GM03348 (cell line): ENCODE measurements around the gene ELOVL3.
"Not testable (repeated sequence)": the region's sequence is repeated elsewhere in the genome, so short reads cannot be mapped to it uniquely, and the experiment has no call there.

Experiments used
- DNase-seq: peaks from one replicate; pipeline ENCODE4 v3.0.0; 2012; ENCODE audit warnings: low spot score

The ELOVL3 gene

DNA sequence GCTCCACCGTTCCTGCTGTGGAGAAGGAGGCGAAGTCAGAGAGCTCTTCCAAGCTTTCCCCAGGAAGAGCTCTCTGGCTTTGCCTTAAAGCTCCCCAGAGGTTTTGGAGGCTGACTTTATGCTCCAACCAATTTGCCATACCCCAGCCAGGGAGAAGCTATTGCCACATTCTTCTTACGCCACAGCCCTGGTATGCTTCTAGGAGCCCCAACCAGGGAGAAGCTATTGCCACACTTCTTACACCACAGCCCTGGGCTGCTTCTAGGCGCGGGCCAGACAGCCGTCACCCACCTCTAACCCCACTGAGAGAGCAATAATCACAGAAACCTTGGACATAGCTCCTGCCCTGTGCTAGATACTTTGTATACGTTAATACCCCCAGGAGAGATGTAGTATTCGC lies 951 bp downstream of the ELOVL3 start:
- DNase-seq = peak; percentile 89

DNA sequence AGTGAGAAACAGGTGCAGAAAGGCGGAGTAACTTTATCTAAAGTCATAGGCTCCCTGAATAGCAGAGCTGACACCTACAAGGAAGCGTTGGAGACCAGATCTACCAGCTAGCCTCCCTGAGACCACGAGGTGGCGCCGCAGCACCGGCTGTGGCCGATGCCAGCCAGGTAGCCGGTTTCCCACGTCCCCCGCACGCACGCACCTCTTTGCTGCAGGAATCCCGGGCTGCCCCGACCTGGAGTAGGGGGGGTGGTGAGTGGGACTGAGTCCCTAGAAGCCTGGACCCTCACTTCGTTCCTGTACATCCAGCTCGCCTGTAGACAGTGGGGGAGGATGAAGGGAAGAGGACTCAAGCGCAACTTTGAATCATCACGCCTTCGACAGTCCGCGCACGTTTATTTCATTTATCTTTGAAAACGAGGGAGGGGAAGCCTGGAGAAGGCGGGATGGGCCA lies 3.7 kb downstream of the ELOVL3 start:
- DNase-seq = peak; percentile 85

DNA sequence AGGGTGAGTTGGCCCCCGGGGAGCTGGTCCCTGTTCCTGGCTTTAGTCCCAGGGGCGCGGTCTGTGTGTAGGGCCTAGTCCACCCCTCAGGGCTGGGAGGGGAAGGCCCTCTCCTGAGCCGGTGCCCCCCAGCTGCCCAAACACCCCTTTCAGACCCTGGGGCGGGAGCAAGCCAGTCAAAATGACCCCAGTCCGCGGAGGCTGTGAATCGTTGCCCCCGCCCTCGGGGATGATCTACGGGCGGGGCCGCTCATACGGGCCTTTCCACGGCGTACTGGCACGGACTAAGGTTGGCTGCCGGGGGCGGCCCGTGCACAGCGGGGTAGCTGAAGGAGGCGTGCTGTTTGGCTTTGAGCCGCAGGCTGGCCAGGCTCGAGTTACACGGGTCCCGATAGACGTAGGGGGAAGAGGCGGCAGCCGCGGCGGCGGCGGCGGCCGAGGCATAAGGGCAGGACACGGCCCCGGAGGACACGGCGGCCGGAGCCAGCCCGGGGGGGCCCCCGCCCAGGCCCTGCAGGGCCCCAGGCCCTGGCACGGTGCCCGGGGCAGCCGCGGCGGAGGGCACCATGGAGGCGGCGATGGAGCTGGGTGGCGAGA lies 4.3 kb downstream of the ELOVL3 start:
- DNase-seq = peak; percentile 43

DNA sequence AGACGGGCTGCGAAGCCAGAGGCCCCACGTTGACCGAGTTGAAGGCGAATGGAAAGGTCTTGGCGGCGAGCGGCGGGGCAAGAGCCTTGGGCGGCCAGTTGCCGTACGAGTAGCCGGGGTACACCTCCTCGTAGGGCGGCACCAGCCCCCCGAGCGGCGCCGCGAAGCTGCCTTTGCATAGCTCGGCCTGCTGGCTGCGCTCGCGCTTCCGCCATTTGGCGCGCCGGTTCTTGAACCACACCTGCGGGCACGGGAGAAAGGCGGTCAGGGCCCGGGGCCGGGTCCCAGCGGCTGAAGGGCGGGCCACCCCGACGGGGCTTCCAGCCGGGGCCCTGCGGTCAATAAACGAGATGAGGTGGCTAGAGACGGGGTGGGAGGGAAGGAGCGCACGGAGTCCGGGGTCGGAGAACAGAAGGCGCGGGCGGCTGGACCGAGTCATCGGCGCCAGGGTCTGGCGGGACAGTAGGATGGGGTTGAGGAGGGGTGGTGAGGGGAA lies 4.8 kb downstream of the ELOVL3 start:
- DNase-seq = peak; percentile 20

DNA sequence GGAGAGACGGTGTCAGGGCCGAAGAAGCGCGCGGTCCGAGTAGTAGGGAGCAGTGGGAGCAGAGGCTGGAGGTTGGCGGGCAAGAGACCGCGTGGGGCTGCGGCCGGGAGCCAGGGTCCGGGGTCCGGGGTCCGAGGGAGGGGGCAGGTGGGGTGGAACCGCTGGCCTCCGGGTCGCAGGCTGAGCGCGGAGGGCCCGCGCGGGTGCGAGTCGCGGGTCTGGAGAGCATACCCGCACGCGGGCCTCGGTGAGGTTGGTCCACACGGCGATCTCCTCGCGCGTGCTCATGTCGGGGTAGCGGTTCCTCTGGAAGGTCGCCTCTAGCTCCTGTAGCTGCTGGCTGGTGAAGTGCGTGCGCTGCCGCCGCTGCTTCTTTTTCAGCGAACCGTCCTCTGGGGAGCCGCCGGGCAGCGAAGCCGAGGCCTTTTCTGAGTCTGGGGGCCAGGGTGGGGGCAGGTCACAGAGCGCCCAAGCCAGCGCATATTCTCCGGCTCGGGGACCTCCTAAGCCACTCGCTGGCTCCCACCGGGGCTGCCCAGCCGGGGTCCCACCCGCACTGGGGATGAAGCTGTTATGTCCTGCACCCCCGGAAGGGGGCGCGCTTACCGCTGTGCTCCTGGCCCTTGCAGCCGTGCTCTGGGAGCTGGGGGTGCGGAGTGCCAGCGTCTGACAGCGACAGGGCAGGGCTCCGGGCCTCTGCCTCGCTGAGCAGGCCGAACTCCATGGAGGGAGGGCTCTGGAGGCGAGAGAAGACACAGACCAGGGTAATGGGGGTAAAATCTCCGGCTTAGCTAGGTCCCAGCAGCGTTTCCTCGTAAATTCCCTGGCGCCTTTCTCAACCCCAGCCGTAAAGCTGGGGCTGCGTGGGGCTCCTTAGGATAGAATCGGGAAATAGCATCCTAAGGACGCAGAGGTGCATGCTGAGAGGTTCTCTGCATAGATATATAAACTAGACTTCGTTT lies 5.5 kb downstream of the ELOVL3 start:
- peak; percentile 77 for DNase-seq

DNA sequence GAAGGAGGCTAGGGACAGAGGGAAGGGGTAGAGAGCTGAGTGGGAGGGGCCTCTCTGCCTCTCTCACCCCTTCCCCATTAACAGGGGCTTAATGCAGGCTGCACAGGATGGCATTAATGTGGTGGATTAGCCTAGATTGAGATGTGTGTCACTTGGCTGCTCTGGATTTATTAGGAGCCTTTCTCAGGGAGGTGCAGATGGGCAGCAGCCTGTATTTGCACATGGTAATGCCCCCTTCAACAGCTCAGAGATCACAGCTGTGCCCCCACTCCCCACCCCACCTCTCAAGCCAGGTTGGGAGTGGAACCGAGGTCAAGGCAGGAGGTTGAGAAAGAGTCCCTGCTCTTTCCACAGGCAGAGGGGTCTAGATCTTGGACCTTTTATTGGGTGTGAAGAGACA lies 7.9 kb downstream of the ELOVL3 start:
- DNase-seq = no peak

DNA sequence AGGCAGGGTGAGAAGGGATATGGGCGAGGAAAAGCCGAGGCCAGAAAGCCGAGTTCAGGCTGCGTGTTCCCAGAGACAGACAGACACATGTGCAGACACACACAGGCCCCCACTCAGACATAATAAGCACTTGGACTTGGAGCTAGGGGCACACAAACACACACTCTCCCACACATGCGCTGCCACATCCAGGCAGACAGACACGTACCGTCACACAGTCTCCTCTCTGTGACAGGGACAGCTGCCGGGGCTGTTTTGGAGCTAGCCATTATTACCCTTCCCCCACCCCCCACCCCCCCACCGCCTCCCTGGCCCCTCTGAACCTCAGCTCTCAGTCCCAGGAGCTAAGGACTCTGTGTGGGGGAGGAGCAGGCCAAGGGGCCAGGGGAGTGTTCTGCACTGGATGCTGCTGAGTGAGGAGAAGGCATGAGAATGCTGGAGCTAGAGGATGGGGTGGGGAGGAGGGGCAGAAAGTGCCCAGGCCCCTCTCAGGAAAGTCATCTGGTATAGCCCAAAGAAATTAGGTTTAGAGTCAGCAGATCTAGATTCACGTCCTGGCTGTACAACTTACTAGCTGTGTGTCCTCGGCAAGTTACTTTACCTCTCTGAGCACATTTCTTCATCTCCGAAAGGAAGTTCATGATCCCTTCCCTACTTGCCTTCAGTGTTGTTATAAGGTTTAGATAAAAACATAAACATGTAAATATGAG lies 8.9 kb downstream of the ELOVL3 start:
- no peak for DNase-seq

DNA sequence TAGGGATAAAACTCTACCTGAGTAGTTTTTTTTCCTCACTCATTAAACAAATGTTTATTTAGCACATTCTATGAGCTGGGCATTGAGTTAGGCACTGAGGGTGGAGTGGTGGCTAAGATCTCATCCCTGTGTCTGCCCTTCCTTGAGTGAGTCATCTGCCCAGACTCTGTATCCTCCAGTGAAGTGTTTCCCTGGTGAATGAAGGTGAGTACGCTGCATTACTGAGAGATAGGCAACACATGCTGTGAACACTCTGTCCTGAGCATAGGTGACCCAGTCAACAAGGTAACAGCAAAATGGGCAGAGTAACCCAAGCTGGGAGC lies 9.5 kb downstream of the ELOVL3 start:
- peak; percentile 11 for DNase-seq

DNA sequence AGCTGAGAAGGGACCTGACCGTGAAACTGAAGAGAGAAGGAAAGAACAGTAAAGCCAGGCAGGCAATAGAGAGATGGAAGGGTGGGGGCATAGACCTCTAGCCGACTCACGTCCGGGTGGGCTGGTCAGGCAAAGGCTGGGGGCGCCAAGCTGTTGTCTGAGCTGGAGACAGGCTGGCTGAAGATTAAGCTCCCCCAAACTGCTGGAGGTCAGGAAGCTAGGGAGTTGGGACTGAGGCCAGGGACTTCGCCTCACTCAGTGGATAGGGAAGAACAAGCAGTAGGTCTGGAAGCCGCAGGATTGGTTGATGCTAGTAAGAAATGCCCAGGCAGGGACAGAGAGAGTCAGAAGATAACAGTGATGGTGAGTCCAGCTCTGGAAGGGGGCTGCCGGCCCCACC lies 9.9 kb downstream of the ELOVL3 start:
- no peak for DNase-seq

DNA sequence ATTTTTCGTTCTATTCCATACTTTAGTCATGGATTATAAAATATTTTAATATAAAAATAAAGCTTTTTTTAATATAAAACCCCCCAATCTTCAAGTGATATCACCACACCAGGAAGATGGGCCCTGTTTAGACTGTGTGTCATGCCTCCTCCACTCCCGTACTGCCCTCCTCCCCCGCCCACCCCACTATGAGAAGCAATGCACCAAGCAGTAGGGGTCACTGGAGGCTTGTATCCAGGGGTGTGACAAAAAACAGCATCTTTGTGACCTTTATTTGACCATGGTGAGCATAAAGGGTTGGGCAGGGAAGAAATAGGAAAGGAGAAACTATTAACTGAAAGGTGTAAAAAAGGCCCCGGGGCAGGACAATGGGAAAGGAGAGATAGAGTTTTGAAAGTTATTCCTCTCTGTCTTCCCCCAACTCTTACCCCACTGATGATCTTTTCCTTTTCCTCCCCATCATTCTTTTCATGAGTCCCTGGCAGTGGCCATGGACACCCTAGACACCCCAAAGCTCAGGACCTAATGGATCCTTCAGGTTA lies 11.7 kb downstream of the ELOVL3 start:
- DNase-seq = no peak

DNA sequence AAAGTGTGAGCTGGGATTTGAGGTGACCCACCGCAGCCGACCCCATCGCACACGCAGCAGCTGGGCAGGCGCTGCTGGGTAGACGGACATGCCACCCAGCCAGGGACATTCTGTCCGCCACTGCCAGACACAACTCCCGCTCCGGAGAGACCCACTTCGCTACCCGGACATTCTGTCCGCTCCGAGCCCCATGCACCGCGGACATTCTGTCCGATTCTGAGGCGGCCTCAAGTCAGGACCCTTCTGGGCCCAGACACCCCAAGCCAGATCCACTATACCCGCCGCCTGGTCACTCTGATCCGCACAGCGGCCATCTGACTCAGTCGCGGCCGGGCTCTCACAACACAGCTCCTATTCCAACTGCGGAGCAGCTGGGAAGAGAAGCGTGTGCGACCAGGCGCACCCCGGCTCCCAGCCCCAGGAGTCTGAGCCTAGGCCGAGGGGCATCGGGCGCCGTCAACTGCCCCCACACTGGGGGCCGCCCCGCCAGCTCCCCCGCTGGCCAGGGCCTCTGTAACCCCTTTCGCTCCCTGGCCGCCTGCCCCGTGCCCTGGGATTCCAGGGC lies 14.4 kb downstream of the ELOVL3 start:
- DNase-seq = peak; percentile 19

DNA sequence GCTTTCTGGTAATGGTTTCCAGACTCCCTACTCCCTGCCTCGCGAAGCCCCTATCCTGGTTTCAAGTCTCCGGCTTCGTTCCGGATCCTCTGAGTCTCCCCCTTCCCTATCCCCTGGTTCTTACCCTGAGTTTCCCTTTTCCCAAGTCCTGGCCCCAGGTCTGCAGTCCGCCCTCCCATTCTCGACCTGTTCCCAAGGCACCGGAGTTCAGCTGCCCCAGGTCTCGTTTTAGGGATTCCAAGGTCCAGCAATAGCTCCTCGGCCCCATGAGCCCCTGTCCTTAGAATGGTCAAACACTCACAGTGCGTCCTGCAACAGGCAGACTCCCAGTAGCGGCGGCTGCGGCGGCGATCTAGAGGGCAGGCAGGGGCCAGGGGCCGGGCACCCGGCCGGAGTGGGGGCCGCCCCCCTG lies 14.9 kb downstream of the ELOVL3 start:
- no peak for DNase-seq

DNA sequence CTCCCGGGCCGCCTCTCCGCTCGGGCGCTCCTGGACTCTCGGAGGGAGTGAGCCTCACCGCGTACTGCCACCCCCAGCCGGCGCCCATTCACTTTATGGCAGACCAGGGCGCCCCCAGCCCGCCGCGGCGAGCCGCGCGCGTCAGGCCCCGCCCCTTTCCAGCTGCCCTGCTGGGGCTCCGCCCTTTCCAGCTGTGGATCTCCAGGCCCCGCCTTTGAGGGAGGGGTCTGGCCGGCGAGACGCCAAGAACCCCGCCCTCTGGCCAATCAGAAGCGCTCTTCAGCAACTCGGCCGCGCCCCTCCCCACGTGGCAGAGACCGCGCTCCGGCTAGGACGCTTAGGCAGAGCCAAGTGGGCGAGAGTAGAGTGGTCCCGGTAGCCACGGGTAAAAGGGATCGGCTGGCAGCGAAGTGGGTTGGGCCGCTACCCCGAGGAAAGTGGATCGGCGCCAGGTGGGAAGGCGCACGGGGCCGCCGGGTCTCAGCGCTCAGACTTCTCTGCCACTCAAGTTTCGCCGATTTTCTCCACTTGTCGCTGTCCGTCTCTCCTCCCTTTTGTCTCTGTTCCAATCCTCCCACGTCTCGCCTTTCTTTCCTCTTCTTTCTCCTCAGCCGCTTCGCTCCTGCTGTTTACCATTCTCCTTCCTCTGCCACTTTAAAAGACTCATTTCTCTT lies 15.5 kb downstream of the ELOVL3 start, which contains the start of gene PITX3:
PITX3 (minus strand) TSS at position 69 of the 674 bp plus-strand sequence. CDS start 9,432 bp downstream, outside the sequence.
- peak; percentile 97 for DNase-seq

DNA sequence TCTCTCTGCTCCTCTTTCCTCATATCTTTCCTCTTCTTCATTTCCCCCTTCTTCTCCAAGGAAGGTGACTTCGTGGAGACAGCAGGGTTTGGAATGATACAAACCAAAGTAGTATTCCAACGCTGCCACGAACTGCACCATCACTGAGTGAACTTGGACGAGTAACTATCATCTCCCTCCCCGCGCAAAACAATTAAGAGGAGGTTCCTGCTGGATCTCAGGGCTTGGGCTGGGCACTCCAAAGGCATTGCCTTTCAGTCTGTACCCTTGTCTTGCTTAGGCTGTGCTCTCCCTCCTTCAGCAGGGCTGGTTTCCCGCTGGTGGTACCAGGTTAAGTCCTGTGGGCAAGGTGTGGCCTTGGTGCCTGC lies 16.0 kb downstream of the ELOVL3 start:
- DNase-seq = peak; percentile 6

DNA sequence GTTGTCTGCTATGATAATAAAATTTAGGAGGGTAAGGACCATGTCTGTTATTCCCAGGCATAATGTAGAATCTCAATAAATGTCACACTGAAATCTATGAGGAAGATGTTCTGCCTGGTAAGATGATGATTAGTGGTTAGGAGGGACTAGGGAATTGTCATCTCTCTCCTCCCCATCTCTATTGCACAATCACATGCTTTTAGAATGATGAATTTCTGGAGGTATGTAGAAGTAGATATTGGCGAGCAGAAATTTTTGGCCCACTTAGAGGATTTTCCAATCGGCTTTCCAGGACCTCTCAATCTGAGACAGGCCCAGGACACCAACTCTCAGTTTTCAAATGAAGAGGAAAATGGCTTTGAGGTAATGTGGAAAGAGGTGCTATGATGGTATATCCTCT lies 17.2 kb downstream of the ELOVL3 start:
- DNase-seq = peak; percentile 87

DNA sequence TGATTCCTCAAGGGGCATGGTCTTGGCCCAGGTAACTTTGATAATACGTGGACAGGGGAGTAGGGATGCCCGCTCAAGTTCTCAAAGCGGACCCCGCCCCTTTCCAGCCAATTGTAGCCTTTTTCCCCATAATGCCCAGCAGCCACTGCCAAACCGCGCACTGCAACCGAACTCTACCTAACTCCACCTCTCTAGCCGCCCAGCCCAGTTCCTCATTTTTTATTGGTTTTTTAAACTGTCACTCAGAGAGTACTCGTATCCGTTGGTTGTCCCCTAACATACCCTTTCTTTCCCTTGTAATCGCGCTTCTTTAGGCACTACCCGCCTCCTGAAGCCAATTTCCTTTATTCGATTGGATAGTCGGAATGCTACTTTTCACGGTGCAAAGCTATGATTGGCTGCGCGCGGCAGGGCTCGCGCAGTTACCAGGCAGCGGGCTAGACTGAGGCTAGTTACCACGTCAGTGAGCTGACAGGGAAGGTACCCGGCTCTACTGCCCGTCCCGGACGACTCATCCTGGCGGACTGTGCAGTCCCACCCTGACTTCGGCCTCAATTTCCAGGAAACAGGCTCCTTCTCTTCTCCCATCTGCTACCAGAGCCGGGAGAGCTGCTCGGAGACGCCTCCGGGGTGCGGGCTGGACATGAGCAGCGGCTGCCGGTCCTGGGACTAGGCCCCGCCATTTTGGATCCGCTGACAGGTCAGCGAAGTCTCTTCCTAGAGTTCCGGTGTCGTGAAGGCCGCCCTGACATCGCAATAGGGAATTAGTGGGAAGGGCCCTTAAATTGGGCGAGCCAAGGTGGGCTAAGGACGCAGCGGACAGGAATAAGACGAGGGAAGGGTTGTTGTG lies 19.2 kb downstream of the ELOVL3 start, which contains the start of gene GBF1:
GBF1 (plus strand) TSS at position 451 of the 850 bp plus-strand sequence. CDS start 13,407 bp downstream, outside the sequence.
- peak; percentile 98 for DNase-seq

DNA sequence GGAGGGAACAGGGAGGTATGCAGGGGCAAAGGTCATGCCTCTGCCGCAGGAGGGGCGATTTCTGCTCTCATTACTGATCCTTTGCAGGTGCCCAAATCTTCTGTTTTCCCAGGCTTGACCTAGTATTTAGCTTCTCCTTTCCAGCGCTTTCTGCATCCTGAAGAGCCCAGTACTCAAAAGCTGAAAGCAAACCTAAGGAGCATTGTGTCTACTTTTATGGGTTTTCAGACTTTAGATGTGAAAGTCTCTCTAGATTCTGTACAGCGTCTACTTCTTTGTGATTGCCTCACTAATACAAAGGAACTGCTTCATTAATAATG lies 19.8 kb downstream of the ELOVL3 start:
- no peak for DNase-seq

DNA sequence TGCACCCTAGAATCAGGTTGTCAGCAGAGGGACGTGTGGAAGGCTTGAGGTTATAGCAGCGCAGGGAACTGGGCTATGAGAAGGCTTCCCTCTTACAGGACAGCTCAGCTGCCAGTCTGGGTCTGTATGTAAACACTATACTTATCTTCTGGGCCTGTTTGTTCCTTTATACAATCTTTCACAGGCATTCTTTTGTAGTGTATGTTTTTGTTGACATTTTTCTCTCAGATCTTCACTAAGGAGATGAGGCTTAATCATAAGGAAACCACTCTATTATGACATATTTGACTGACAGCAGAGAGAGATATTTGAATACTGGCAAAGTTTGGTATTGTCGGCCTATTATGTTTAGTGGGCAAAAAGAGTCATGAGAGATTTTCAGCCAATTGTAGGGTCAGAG lies 20.2 kb downstream of the ELOVL3 start:
- DNase-seq = no peak

DNA sequence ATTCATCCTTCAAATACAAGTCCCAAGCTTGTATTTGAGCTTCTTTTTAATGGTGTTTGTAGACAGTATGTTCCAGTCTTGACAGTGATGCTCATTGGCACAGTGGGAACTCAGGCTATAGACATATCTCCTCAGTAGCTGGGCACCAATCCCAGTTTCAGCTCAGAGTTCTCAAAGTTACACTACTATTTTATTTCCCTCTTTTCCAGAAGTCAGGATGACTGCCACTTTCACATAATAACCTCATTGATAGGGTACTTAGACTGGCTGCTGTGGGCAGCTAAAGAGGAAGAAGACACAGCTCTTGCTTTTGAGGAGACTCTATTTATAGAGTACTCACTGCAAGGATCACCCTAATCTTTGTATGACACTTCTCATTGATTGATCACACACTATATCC lies 21.6 kb downstream of the ELOVL3 start:
- DNase-seq = no peak

DNA sequence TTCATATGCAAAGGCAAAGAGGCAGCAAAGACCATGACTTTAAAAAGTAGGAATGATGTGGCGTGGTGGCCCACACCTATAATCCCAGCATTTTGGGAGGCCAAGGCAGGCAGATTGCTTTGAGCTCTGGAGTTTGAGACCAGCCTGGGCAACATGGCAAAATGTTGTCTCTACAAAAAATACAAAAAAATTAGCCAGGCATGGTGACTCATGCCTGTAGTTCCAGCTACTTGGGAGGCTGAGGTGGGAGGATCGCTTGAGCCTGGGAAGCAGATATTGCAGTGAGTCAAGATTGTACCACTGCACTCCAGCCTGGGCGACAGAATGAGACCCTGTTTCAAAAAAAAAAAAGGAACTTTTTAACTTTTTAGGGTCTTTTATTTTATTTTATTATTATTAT lies 26.4 kb downstream of the ELOVL3 start:
- not testable (repeated sequence) for DNase-seq
